ENCODE measurements around the gene UHMK1. TPM values are rescaled to one million over a fixed set of nuclear protein-coding genes. Genes with fewer than 3 reads are reported as not detected.
"Not testable (repeated sequence)": the region's sequence is repeated elsewhere in the genome, so short reads cannot be mapped to it uniquely, and the experiment has no call there.

UHMK1 gene
- polyA plus RNA-seq (2013, experiment 1 of 4): 17.0 TPM
- 16.5 TPM for polyA plus RNA-seq (2013, experiment 2 of 4)
- 15.2 TPM for polyA plus RNA-seq (2013, experiment 3 of 4)
- polyA plus RNA-seq (2013, experiment 4 of 4): 15.6 TPM

- Histone ChIP-seq H3K4me3 (ENCODE audit: insufficient read depth, low read depth, low read length) (peak within 1 kb of the TSS; percentile 84), H3K9me3 (ENCODE audit: control insufficient read depth, low read length) (no peaks in the 10 kb centered on the region), H3K4me1 (ENCODE audit: control insufficient read depth, insufficient read depth, low read length) (peaks cover 12% of the 10 kb centered on the region), H3K36me3 (ENCODE audit: control insufficient read depth, insufficient read depth, low read length) (peaks cover 22% of the 10 kb centered on the region), H3K27me3 (ENCODE audit: control insufficient read depth, insufficient read depth, low read length, poor library complexity, severe bottlenecking) (peaks cover under 1% of the 10 kb centered on the region), H3K27ac (ENCODE audit: insufficient read depth, low read depth, low read length, poor library complexity, severe bottlenecking) (no peak within 1 kb of the TSS)
- 0 to 1% methylated on average over 58 to 61 of the region's 61 CpGs for WGBS, 2 experiments
Observed at GRCh38 chr1:162497723-162498495, at the start of gene UHMK1. Gene UHMK1 (plus strand): TSS chr1:162497818. CDS start chr1:162498001, 183 bp downstream.

GRCh38 chr1:162454361-162454760 lies 43.3 kb upstream of the UHMK1 start:
- not testable (repeated sequence) for H3K36me3 ChIP-seq (ENCODE audit: control insufficient read depth, insufficient read depth, low read length); H3K27me3 ChIP-seq (ENCODE audit: control insufficient read depth, insufficient read depth, low read length, poor library complexity, severe bottlenecking); H3K4me3 ChIP-seq (ENCODE audit: insufficient read depth, low read depth, low read length); H3K27ac ChIP-seq (ENCODE audit: insufficient read depth, low read depth, low read length, poor library complexity, severe bottlenecking); H3K4me1 ChIP-seq (ENCODE audit: control insufficient read depth, insufficient read depth, low read length); H3K9me3 ChIP-seq (ENCODE audit: control insufficient read depth, low read length)
- 84 to 95% methylated on average over 1 of the region's 3 CpGs for WGBS, 2 experiments

GRCh38 chr1:162456323-162456722 lies 41.3 kb upstream of the UHMK1 start:
- 96 to 97% methylated on average over 2 of the region's 4 CpGs for WGBS, 2 experiments
- no peak overlapping the region for H3K27ac ChIP-seq (ENCODE audit: insufficient read depth, low read depth, low read length, poor library complexity, severe bottlenecking)
- no peaks in the 10 kb centered on the region for H3K4me1 ChIP-seq (ENCODE audit: control insufficient read depth, insufficient read depth, low read length)
- H3K36me3 ChIP-seq (ENCODE audit: control insufficient read depth, insufficient read depth, low read length): no peaks in the 10 kb centered on the region
- H3K27me3 ChIP-seq (ENCODE audit: control insufficient read depth, insufficient read depth, low read length, poor library complexity, severe bottlenecking): no peaks in the 10 kb centered on the region
- H3K4me3 ChIP-seq (ENCODE audit: insufficient read depth, low read depth, low read length): no peak overlapping the region
- H3K9me3 ChIP-seq (ENCODE audit: control insufficient read depth, low read length): no peaks in the 10 kb centered on the region

- Histone ChIP-seq H3K27me3 (ENCODE audit: control insufficient read depth, insufficient read depth, low read length, poor library complexity, severe bottlenecking) (no peaks in the 10 kb centered on the region), H3K4me1 (ENCODE audit: control insufficient read depth, insufficient read depth, low read length) (no peaks in the 10 kb centered on the region), H3K27ac (ENCODE audit: insufficient read depth, low read depth, low read length, poor library complexity, severe bottlenecking) (no peak overlapping the region), H3K36me3 (ENCODE audit: control insufficient read depth, insufficient read depth, low read length) (no peaks in the 10 kb centered on the region), H3K9me3 (ENCODE audit: control insufficient read depth, low read length) (no peaks in the 10 kb centered on the region), H3K4me3 (ENCODE audit: insufficient read depth, low read depth, low read length) (no peak overlapping the region)
- WGBS, 2 experiments: 91 to 96% methylated on average over 4 to 5 of the region's 5 CpGs
Observed at GRCh38 chr1:162458236-162458635, 39.4 kb upstream of the UHMK1 start.

- H3K9me3 ChIP-seq (ENCODE audit: control insufficient read depth, low read length); H3K27ac ChIP-seq (ENCODE audit: insufficient read depth, low read depth, low read length, poor library complexity, severe bottlenecking); H3K4me1 ChIP-seq (ENCODE audit: control insufficient read depth, insufficient read depth, low read length); H3K27me3 ChIP-seq (ENCODE audit: control insufficient read depth, insufficient read depth, low read length, poor library complexity, severe bottlenecking); H3K4me3 ChIP-seq (ENCODE audit: insufficient read depth, low read depth, low read length); H3K36me3 ChIP-seq (ENCODE audit: control insufficient read depth, insufficient read depth, low read length): not testable (repeated sequence)
- WGBS, 2 experiments: 94 to 97% methylated on average over 2 of the region's 2 CpGs
Observed at GRCh38 chr1:162462425-162462824, 35.2 kb upstream of the UHMK1 start.

GRCh38 chr1:162463021-162463420 lies 34.6 kb upstream of the UHMK1 start:
- Histone ChIP-seq H3K27ac (ENCODE audit: insufficient read depth, low read depth, low read length, poor library complexity, severe bottlenecking) (no peak overlapping the region), H3K9me3 (ENCODE audit: control insufficient read depth, low read length) (no peaks in the 10 kb centered on the region), H3K4me3 (ENCODE audit: insufficient read depth, low read depth, low read length) (no peak overlapping the region), H3K4me1 (ENCODE audit: control insufficient read depth, insufficient read depth, low read length) (no peaks in the 10 kb centered on the region), H3K36me3 (ENCODE audit: control insufficient read depth, insufficient read depth, low read length) (no peaks in the 10 kb centered on the region), H3K27me3 (ENCODE audit: control insufficient read depth, insufficient read depth, low read length, poor library complexity, severe bottlenecking) (no peaks in the 10 kb centered on the region)
- WGBS, 2 experiments: 86 to 88% methylated on average over 1 of the region's 1 CpG

GRCh38 chr1:162466797-162467196 lies 30.8 kb upstream of the UHMK1 start:
- 91% methylated on average over 3 of the region's 3 CpGs for WGBS, 2 experiments
- Histone ChIP-seq H3K36me3 (ENCODE audit: control insufficient read depth, insufficient read depth, low read length) (no peaks in the 10 kb centered on the region), H3K27me3 (ENCODE audit: control insufficient read depth, insufficient read depth, low read length, poor library complexity, severe bottlenecking) (no peaks in the 10 kb centered on the region), H3K4me3 (ENCODE audit: insufficient read depth, low read depth, low read length) (no peak overlapping the region), H3K4me1 (ENCODE audit: control insufficient read depth, insufficient read depth, low read length) (no peaks in the 10 kb centered on the region), H3K27ac (ENCODE audit: insufficient read depth, low read depth, low read length, poor library complexity, severe bottlenecking) (no peak overlapping the region), H3K9me3 (ENCODE audit: control insufficient read depth, low read length) (no peaks in the 10 kb centered on the region)

- no peaks in the 10 kb centered on the region for H3K27me3 ChIP-seq (ENCODE audit: control insufficient read depth, insufficient read depth, low read length, poor library complexity, severe bottlenecking)
- H3K4me3 ChIP-seq (ENCODE audit: insufficient read depth, low read depth, low read length): no peak overlapping the region
- H3K36me3 ChIP-seq (ENCODE audit: control insufficient read depth, insufficient read depth, low read length): no peaks in the 10 kb centered on the region
- no peaks in the 10 kb centered on the region for H3K4me1 ChIP-seq (ENCODE audit: control insufficient read depth, insufficient read depth, low read length)
- 95 to 96% methylated on average over 2 of the region's 2 CpGs for WGBS, 2 experiments
- H3K27ac ChIP-seq (ENCODE audit: insufficient read depth, low read depth, low read length, poor library complexity, severe bottlenecking): no peak overlapping the region
- H3K9me3 ChIP-seq (ENCODE audit: control insufficient read depth, low read length): no peaks in the 10 kb centered on the region
Observed at GRCh38 chr1:162470216-162470615, 27.4 kb upstream of the UHMK1 start.

GRCh38 chr1:162471290-162471853 lies 26.2 kb upstream of the UHMK1 start:
- WGBS, 2 experiments: 41 to 48% methylated on average over 6 of the region's 6 CpGs
- no peak overlapping the region for H3K4me3 ChIP-seq (ENCODE audit: insufficient read depth, low read depth, low read length)
- no peak overlapping the region for H3K27ac ChIP-seq (ENCODE audit: insufficient read depth, low read depth, low read length, poor library complexity, severe bottlenecking)
- no peaks in the 10 kb centered on the region for H3K4me1 ChIP-seq (ENCODE audit: control insufficient read depth, insufficient read depth, low read length)
- no peaks in the 10 kb centered on the region for H3K36me3 ChIP-seq (ENCODE audit: control insufficient read depth, insufficient read depth, low read length)
- no peaks in the 10 kb centered on the region for H3K27me3 ChIP-seq (ENCODE audit: control insufficient read depth, insufficient read depth, low read length, poor library complexity, severe bottlenecking)
- no peaks in the 10 kb centered on the region for H3K9me3 ChIP-seq (ENCODE audit: control insufficient read depth, low read length)

GRCh38 chr1:162475089-162475488 lies 22.5 kb upstream of the UHMK1 start:
- Histone ChIP-seq H3K9me3 (ENCODE audit: control insufficient read depth, low read length) (no peaks in the 10 kb centered on the region), H3K4me3 (ENCODE audit: insufficient read depth, low read depth, low read length) (no peak overlapping the region)

More at GRCh38 chr1:162475089-162475488, 22.5 kb upstream of the UHMK1 start:
- H3K36me3 ChIP-seq (ENCODE audit: control insufficient read depth, insufficient read depth, low read length): no peaks in the 10 kb centered on the region
- H3K4me1 ChIP-seq (ENCODE audit: control insufficient read depth, insufficient read depth, low read length): no peaks in the 10 kb centered on the region
- H3K27ac ChIP-seq (ENCODE audit: insufficient read depth, low read depth, low read length, poor library complexity, severe bottlenecking): no peak overlapping the region
- WGBS, 2 experiments: 88 to 91% methylated on average over 2 of the region's 2 CpGs
- no peaks in the 10 kb centered on the region for H3K27me3 ChIP-seq (ENCODE audit: control insufficient read depth, insufficient read depth, low read length, poor library complexity, severe bottlenecking)
